KMS-11 (cell line): ENCODE results near the gene UQCRHL.
"Not testable (repeated sequence)": the region's sequence is repeated elsewhere in the genome, so short reads cannot be mapped to it uniquely, and the experiment has no call there.

ENCODE experiments used
- H2AFZ ChIP-seq: fragments of 200-600 bp; sonication (generic); 2 replicates; pipeline ENCODE4 v1.6.1; 2016; ENCODE audit warnings: antibody characterized with exemption, mixed run types, low read depth
- H3K27ac ChIP-seq: fragments of 200-600 bp; sonication (generic); 2 replicates; pipeline ENCODE4 v1.6.1; 2016; ENCODE audit warnings: mild to moderate bottlenecking, mixed run types
- H3K27me3 ChIP-seq: fragments of 200-600 bp; sonication (generic); 2 replicates; pipeline ENCODE4 v1.6.1; 2017; ENCODE audit warnings: mild to moderate bottlenecking, low read depth, mixed run types, moderate library complexity; ENCODE audit not compliant: insufficient read depth
- H3K36me3 ChIP-seq: fragments of 200-600 bp; sonication (generic); 2 replicates; pipeline ENCODE4 v1.6.1; 2017; ENCODE audit warnings: mild to moderate bottlenecking, mixed run types; ENCODE audit not compliant: insufficient read depth
- H3K4me1 ChIP-seq: fragments of 200-600 bp; sonication (generic); 2 replicates; pipeline ENCODE4 v1.6.1; 2016; ENCODE audit warnings: mild to moderate bottlenecking, low read depth, mixed run types; ENCODE audit not compliant: poor library complexity, severe bottlenecking
- H3K4me2 ChIP-seq: fragments of 200-600 bp; sonication (generic); 2 replicates; pipeline ENCODE4 v1.7.0; 2016; ENCODE audit warnings: mild to moderate bottlenecking, mixed run types
- H3K4me3 ChIP-seq: fragments of 200-600 bp; sonication (generic); IDR thresholded peaks from 2 replicates; pipeline ENCODE4 v1.6.1; 2017; ENCODE audit warnings: low read depth, low read length, mixed read lengths; ENCODE audit not compliant: insufficient read depth
- H3K79me2 ChIP-seq: fragments of 200-600 bp; sonication (generic); 2 replicates; pipeline ENCODE4 v1.6.1; 2016; ENCODE audit warnings: low read depth, mixed run types; ENCODE audit not compliant: insufficient read depth
- H3K9ac ChIP-seq: fragments of 200-600 bp; sonication (generic); 2 replicates; pipeline ENCODE4 v1.6.1; 2016; ENCODE audit warnings: mild to moderate bottlenecking, mixed run types
- H4K20me1 ChIP-seq: fragments of 200-600 bp; sonication (generic); 2 replicates; pipeline ENCODE4 v1.6.1; 2016; ENCODE audit warnings: mild to moderate bottlenecking, mixed run types; ENCODE audit not compliant: insufficient read depth
- CTCF ChIP-seq: fragments of 200-600 bp; sonication (generic); conservative IDR thresholded peaks from 2 replicates; pipeline ENCODE4 v1.6.1; 2017; ENCODE audit warnings: low read depth, mild to moderate bottlenecking, antibody characterized with exemption, low read length, moderate library complexity, mixed read lengths

UQCRHL gene

GRCh38 chr1:15843826-15844572 lies 36.5 kb upstream of the UQCRHL start:
- Histone ChIP-seq H3K4me2 (no peak overlapping the region), H3K36me3 (no peaks in the 10 kb centered on the region), H3K27me3 (no peaks in the 10 kb centered on the region), H2AFZ (no peak overlapping the region), H3K9ac (no peak overlapping the region), H3K4me3 (no peak overlapping the region), H3K79me2 (peaks cover 17% of the 10 kb centered on the region), H4K20me1 (no peaks in the 10 kb centered on the region), H3K4me1 (peaks cover 25% of the 10 kb centered on the region), H3K27ac (0 out of 2 replicates have a peak overlapping the region, but pooled peaks have one; percentile 9)
- TF ChIP-seq CTCF, result no peak

GRCh38 chr1:15838721-15839120 lies 31.3 kb upstream of the UQCRHL start:
- Histone ChIP-seq H3K27me3 (no peaks in the 10 kb centered on the region), H3K4me1 (peaks cover 8% of the 10 kb centered on the region), H3K4me3 (no peak overlapping the region), H2AFZ (no peak overlapping the region), H3K79me2 (peaks cover 3% of the 10 kb centered on the region; the same call in 1 of the 2 replicates), H3K4me2 (no peak overlapping the region), H3K9ac (no peak overlapping the region), H3K36me3 (no peaks in the 10 kb centered on the region), H4K20me1 (no peaks in the 10 kb centered on the region), H3K27ac (no peak overlapping the region)
- TF ChIP-seq CTCF, result no peak

GRCh38 chr1:15837931-15838330 lies 30.5 kb upstream of the UQCRHL start:
- no peak overlapping the region for H3K4me3 ChIP-seq
- peaks cover 11% of the 10 kb centered on the region for H3K79me2 ChIP-seq
- H3K36me3 ChIP-seq, result no peaks in the 10 kb centered on the region
- no peaks in the 10 kb centered on the region for H3K27me3 ChIP-seq
- no peak overlapping the region for H2AFZ ChIP-seq
- no peak overlapping the region for H3K4me2 ChIP-seq
- H3K4me1 ChIP-seq, result peaks cover 10% of the 10 kb centered on the region
- H4K20me1 ChIP-seq, result no peaks in the 10 kb centered on the region
- TF ChIP-seq CTCF, result no peak
- H3K9ac ChIP-seq, result no peak overlapping the region
- H3K27ac ChIP-seq, result no peak overlapping the region

- no peak for TF ChIP-seq CTCF
- Histone ChIP-seq H3K4me1 (peaks cover 12% of the 10 kb centered on the region), H2AFZ (peak overlapping the region; percentile 64; the same call in 1 of the 2 replicates), H3K36me3 (no peaks in the 10 kb centered on the region), H3K79me2 (peaks cover 18% of the 10 kb centered on the region), H4K20me1 (no peaks in the 10 kb centered on the region), H3K27ac (peak overlapping the region; percentile 97), H3K9ac (peak overlapping the region; percentile 95; the same call in 1 of the 2 replicates), H3K4me2 (peak overlapping the region; percentile 71), H3K4me3 (no peak overlapping the region), H3K27me3 (no peaks in the 10 kb centered on the region)
These were observed 29.6 kb upstream of the UQCRHL start for GRCh38 chr1:15836772-15837669.

GRCh38 chr1:15836511-15836771 lies 29.0 kb upstream of the UQCRHL start:
- Histone ChIP-seq H3K9ac (peak overlapping the region; percentile 95; the same call in 1 of the 2 replicates), H2AFZ (peak overlapping the region; percentile 64), H3K79me2 (peaks cover 18% of the 10 kb centered on the region), H3K27ac (peak overlapping the region; percentile 97), H3K4me2 (peak overlapping the region; percentile 71), H3K4me1 (peaks cover 12% of the 10 kb centered on the region)
- not testable (repeated sequence) for H4K20me1 ChIP-seq, H3K27me3 ChIP-seq, H3K4me3 ChIP-seq, H3K36me3 ChIP-seq
